SK-N-SH (cell line): ENCODE data around the gene FOXB1. TPM values are rescaled to one million over a fixed set of nuclear protein-coding genes. Genes with fewer than 3 reads are reported as not detected.

Experiments used
- CTCF ChIA-PET: fragments of 300-600, 350-600 bp; formaldehyde crosslinking; extraction: SDS; loops from one replicate; lab custom pipeline; 2021; lab: Yijun Ruan, JAX
- POLR2A ChIA-PET: fragments of 350-600 bp; sonication (Branson Sonifier 250); formaldehyde crosslinking; extraction: SDS; loops from one replicate; lab custom pipeline; 2020; ENCODE audit warnings: antibody characterized with exemption, inconsistent platforms; lab: Yijun Ruan, JAX
- DNase-seq: peaks from one replicate; pipeline ENCODE4 v3.0.0; 2012
- H2AFZ ChIP-seq: fragments of 200-600 bp; sonication (generic); 2 replicates; pipeline ENCODE4 v1.8.1; 2016; ENCODE audit warnings: antibody characterized with exemption, mild to moderate bottlenecking, low read depth
- H3F3A ChIP-seq: fragments of 200-600 bp; sonication (generic); replicated peaks from 2 replicates; pipeline ENCODE3; 2016; ENCODE audit warnings: antibody characterized with exemption, mild to moderate bottlenecking; ENCODE audit not compliant: insufficient read depth
- H3K27ac ChIP-seq, 2 experiments: fragments of 200-500 bp in 1 of 2; fragments of 200-600 bp in 1 of 2; sonication (Bioruptor generic) in 1 of 2; sonication (generic), shearing (Covaris generic) in 1 of 2; 2 replicates each; pipeline versions ENCODE4 v1.5.1 to v1.6.1; 2014 to 2016; ENCODE audit warnings: low read depth in 2 of 2, inconsistent platforms in 1 of 2, low read length in 1 of 2, mild to moderate bottlenecking in 1 of 2, mixed read lengths in 1 of 2
- H3K27me3 ChIP-seq: fragments of 200-600 bp; sonication (generic), shearing (Covaris generic); 2 replicates; pipeline ENCODE4 v1.6.1; 2016; ENCODE audit warnings: mixed run types; ENCODE audit not compliant: insufficient read depth
- H3K36me3 ChIP-seq, 2 experiments: fragments of 200-500 bp in 1 of 2; fragments of 200-600 bp in 1 of 2; sonication (Bioruptor generic) in 1 of 2; sonication (generic) in 1 of 2; replicated peaks in 1 of 2; 2 replicates each; pipeline versions ENCODE3 to v1.5.1; 2014 to 2016; ENCODE audit warnings: low read length in 1 of 2, mild to moderate bottlenecking in 1 of 2; ENCODE audit not compliant: insufficient read depth in 2 of 2, control insufficient read depth in 1 of 2
- H3K4me1 ChIP-seq, 2 experiments: fragments of 200-500 bp in 1 of 2; fragments of 200-600 bp in 1 of 2; sonication (Bioruptor generic) in 1 of 2; sonication (generic), shearing (Covaris generic) in 1 of 2; 2 replicates each; pipeline versions ENCODE4 v1.5.1 to v1.6.1; 2014 to 2016; ENCODE audit warnings: low read depth in 1 of 2, low read length in 1 of 2, mixed run types in 1 of 2; ENCODE audit not compliant: insufficient read depth in 2 of 2, control insufficient read depth in 1 of 2
- H3K4me2 ChIP-seq: fragments of 200-600 bp; sonication (generic), shearing (Covaris generic); 2 replicates; pipeline ENCODE4 v1.6.1; 2017; ENCODE audit warnings: mixed run types
- H3K4me3 ChIP-seq, 2 experiments: fragments of 200-500 bp in 1 of 2; fragments of 200-600 bp in 1 of 2; sonication (Bioruptor generic) in 1 of 2; sonication (generic), shearing (Covaris generic) in 1 of 2; 2 replicates each; pipeline versions ENCODE4 v1.5.1 to v1.8.1; 2014 to 2016; ENCODE audit warnings: low read depth in 2 of 2, inconsistent platforms in 1 of 2, low read length in 1 of 2, mild to moderate bottlenecking in 1 of 2, mixed read lengths in 1 of 2, moderate library complexity in 1 of 2
- H3K79me2 ChIP-seq: fragments of 200-600 bp; sonication (generic); 2 replicates; pipeline ENCODE4 v1.8.1; 2017; ENCODE audit warnings: mild to moderate bottlenecking; ENCODE audit not compliant: insufficient read depth
- H3K9ac ChIP-seq: fragments of 200-600 bp; sonication (generic); 2 replicates; pipeline ENCODE4 v1.6.1; 2017; ENCODE audit warnings: mixed run types
- H3K9me2 ChIP-seq: fragments of 200-600 bp; sonication (generic); 2 replicates; pipeline ENCODE4 v1.6.1; 2017; ENCODE audit warnings: mixed run types
- H3K9me3 ChIP-seq: fragments of 200-600 bp; sonication (generic); 2 replicates; pipeline ENCODE4 v1.6.1; 2017; ENCODE audit warnings: mixed run types, mild to moderate bottlenecking, moderate library complexity
- H4K20me1 ChIP-seq: fragments of 200-600 bp; sonication (generic); 2 replicates; pipeline ENCODE4 v1.6.1; 2017; ENCODE audit warnings: mild to moderate bottlenecking, mixed run types; ENCODE audit not compliant: insufficient read depth
- CHD2 ChIP-seq: fragments of 150-350 bp; IDR thresholded peaks from 2 replicates; pipeline ENCODE4 v1.6.1; 2018; ENCODE audit warnings: low read length; ENCODE audit not compliant: partially characterized antibody
- FOSL2 ChIP-seq: IDR thresholded peaks from 2 replicates; pipeline ENCODE4 v1.4.0; 2012; ENCODE audit warnings: low read depth, mild to moderate bottlenecking, moderate library complexity, borderline replicate concordance
- FOXJ3 ChIP-seq: sonication (generic); formaldehyde crosslinking; IDR thresholded peaks from 2 replicates; pipeline ENCODE4 v1.5.1; 2020; ENCODE audit warnings: mild to moderate bottlenecking, missing genetic modification reagents
- FOXM1 ChIP-seq: IDR thresholded peaks from 2 replicates; pipeline ENCODE4 v1.4.0; 2012; ENCODE audit warnings: low read depth, mild to moderate bottlenecking
- GABPA ChIP-seq: IDR thresholded peaks from 2 replicates; pipeline ENCODE4 v1.4.0; 2012; ENCODE audit warnings: low read depth, mild to moderate bottlenecking
- NFIC ChIP-seq: IDR thresholded peaks from 2 replicates; pipeline ENCODE4 v1.4.0; 2012; ENCODE audit warnings: borderline replicate concordance
- NRF1 ChIP-seq: IDR thresholded peaks from 2 replicates; pipeline ENCODE4 v1.6.1; 2012; ENCODE audit warnings: low read depth, mild to moderate bottlenecking, low read length
- POLR2AphosphoS5 ChIP-seq: IDR thresholded peaks from 2 replicates; pipeline ENCODE4 v1.6.1; 2012; ENCODE audit warnings: low read depth, low read length
- RFX5 ChIP-seq: IDR thresholded peaks from 2 replicates; pipeline ENCODE4 v1.6.1; 2012; ENCODE audit warnings: mild to moderate bottlenecking, improper control_type of control experiment, low read length
- RXRA ChIP-seq: IDR thresholded peaks from 2 replicates; pipeline ENCODE4 v1.4.0; 2012; ENCODE audit warnings: low read depth, mild to moderate bottlenecking, borderline replicate concordance
- TCF12 ChIP-seq: IDR thresholded peaks from 2 replicates; pipeline ENCODE4 v1.4.0; 2012
- polyA plus RNA-seq, 3 experiments: library from polyadenylated mRNA; depleted of rRNA; stranded (reverse); fragments of >200 nt; gene quantifications; 2 replicates each; pipeline ENCODE4 v1.2.3, GENCODE V29; 2012
- TF ChIP-seq, protein P1 (sequence below): fragments of 200-600 bp; sonication (generic); IDR thresholded peaks from 2 replicates; pipeline ENCODE4 v1.6.1; 2017; ENCODE audit warnings: antibody characterized with exemption, mild to moderate bottlenecking, moderate library complexity
- TF ChIP-seq, protein P2 (sequence below): IDR thresholded peaks from 2 replicates; pipeline ENCODE4; 2012
- TF ChIP-seq, protein P3 (sequence below): IDR thresholded peaks from 2 replicates; pipeline ENCODE4 v1.4.0; 2012; ENCODE audit warnings: low read depth, borderline replicate concordance
- TF ChIP-seq, protein P4 (sequence below): IDR thresholded peaks from 2 replicates; pipeline ENCODE4 v1.6.1; 2012; ENCODE audit warnings: mild to moderate bottlenecking, low read depth, low read length, moderate library complexity
- TF ChIP-seq, protein P5 (sequence below): fragments of 150-350 bp; IDR thresholded peaks from 2 replicates; pipeline ENCODE4 v1.6.1; 2017; ENCODE audit warnings: antibody characterized with exemption, low read length, low read depth, borderline replicate concordance

Gene FOXB1
- polyA plus RNA-seq, 1 of the 3 experiments (the other 2 are of a cell fraction), result not detected

DNA sequence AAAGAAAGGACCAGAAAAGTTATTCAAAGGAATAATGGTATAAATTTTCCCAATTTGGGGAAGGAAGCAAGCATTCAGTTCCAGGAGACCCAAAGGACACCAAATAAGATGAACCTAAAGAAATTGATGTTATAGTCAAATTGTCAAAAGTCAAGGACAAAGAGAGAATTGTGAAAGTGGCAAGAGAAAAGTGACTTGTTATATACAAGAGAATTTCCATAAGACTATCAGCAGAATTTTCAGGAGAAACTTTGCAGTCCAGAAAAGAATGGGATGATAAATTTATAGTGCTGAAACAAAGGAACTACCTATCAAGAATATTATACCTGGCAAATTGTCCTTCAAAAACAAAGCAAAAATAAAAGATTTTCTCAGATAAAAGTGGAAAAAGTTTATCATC, 43.8 kb upstream of the FOXB1 start:
- no peak for DNase-seq
- Histone ChIP-seq H3K9ac (no peak overlapping the region), H3K27me3 (no peaks in the 10 kb centered on the region), H3K4me1 (no peaks in the 10 kb centered on the region), H3K79me2 (no peaks in the 10 kb centered on the region), H3K9me2 (no peaks in the 10 kb centered on the region), H3K4me3 (no peak overlapping the region), H3F3A (no peaks in the 10 kb centered on the region), H2AFZ (no peak overlapping the region), H3K27ac (no peak overlapping the region), H3K9me3 (0 out of 2 replicates have a peak, but pooled peaks cover 4% of the 10 kb centered on the region), H3K4me2 (no peak overlapping the region), H3K36me3 (no peaks in the 10 kb centered on the region)
- CTCF ChIA-PET, result no interaction called here
- TF ChIP-seq, protein P1, sequence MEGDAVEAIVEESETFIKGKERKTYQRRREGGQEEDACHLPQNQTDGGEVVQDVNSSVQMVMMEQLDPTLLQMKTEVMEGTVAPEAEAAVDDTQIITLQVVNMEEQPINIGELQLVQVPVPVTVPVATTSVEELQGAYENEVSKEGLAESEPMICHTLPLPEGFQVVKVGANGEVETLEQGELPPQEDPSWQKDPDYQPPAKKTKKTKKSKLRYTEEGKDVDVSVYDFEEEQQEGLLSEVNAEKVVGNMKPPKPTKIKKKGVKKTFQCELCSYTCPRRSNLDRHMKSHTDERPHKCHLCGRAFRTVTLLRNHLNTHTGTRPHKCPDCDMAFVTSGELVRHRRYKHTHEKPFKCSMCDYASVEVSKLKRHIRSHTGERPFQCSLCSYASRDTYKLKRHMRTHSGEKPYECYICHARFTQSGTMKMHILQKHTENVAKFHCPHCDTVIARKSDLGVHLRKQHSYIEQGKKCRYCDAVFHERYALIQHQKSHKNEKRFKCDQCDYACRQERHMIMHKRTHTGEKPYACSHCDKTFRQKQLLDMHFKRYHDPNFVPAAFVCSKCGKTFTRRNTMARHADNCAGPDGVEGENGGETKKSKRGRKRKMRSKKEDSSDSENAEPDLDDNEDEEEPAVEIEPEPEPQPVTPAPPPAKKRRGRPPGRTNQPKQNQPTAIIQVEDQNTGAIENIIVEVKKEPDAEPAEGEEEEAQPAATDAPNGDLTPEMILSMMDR, result no peak
- TF ChIP-seq CHD2 (no peak), GABPA (no peak), FOXM1 (no peak), FOXJ3 (CRISPR knock-in tag) (no peak), RFX5 (no peak), RXRA (no peak), TCF12 (no peak), POLR2AphosphoS5 (no peak), NFIC (no peak), NRF1 (no peak), FOSL2 (no peak)
- TF ChIP-seq, protein P2, sequence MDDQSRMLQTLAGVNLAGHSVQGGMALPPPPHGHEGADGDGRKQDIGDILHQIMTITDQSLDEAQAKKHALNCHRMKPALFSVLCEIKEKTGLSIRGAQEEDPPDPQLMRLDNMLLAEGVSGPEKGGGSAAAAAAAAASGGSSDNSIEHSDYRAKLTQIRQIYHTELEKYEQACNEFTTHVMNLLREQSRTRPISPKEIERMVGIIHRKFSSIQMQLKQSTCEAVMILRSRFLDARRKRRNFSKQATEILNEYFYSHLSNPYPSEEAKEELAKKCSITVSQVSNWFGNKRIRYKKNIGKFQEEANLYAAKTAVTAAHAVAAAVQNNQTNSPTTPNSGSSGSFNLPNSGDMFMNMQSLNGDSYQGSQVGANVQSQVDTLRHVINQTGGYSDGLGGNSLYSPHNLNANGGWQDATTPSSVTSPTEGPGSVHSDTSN, result no peak
- TF ChIP-seq, protein P3, sequence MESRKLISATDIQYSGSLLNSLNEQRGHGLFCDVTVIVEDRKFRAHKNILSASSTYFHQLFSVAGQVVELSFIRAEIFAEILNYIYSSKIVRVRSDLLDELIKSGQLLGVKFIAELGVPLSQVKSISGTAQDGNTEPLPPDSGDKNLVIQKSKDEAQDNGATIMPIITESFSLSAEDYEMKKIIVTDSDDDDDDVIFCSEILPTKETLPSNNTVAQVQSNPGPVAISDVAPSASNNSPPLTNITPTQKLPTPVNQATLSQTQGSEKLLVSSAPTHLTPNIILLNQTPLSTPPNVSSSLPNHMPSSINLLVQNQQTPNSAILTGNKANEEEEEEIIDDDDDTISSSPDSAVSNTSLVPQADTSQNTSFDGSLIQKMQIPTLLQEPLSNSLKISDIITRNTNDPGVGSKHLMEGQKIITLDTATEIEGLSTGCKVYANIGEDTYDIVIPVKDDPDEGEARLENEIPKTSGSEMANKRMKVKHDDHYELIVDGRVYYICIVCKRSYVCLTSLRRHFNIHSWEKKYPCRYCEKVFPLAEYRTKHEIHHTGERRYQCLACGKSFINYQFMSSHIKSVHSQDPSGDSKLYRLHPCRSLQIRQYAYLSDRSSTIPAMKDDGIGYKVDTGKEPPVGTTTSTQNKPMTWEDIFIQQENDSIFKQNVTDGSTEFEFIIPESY, result no peak
- TF ChIP-seq, protein P4, sequence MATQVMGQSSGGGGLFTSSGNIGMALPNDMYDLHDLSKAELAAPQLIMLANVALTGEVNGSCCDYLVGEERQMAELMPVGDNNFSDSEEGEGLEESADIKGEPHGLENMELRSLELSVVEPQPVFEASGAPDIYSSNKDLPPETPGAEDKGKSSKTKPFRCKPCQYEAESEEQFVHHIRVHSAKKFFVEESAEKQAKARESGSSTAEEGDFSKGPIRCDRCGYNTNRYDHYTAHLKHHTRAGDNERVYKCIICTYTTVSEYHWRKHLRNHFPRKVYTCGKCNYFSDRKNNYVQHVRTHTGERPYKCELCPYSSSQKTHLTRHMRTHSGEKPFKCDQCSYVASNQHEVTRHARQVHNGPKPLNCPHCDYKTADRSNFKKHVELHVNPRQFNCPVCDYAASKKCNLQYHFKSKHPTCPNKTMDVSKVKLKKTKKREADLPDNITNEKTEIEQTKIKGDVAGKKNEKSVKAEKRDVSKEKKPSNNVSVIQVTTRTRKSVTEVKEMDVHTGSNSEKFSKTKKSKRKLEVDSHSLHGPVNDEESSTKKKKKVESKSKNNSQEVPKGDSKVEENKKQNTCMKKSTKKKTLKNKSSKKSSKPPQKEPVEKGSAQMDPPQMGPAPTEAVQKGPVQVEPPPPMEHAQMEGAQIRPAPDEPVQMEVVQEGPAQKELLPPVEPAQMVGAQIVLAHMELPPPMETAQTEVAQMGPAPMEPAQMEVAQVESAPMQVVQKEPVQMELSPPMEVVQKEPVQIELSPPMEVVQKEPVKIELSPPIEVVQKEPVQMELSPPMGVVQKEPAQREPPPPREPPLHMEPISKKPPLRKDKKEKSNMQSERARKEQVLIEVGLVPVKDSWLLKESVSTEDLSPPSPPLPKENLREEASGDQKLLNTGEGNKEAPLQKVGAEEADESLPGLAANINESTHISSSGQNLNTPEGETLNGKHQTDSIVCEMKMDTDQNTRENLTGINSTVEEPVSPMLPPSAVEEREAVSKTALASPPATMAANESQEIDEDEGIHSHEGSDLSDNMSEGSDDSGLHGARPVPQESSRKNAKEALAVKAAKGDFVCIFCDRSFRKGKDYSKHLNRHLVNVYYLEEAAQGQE, result no peak
- TF ChIP-seq, protein P5, sequence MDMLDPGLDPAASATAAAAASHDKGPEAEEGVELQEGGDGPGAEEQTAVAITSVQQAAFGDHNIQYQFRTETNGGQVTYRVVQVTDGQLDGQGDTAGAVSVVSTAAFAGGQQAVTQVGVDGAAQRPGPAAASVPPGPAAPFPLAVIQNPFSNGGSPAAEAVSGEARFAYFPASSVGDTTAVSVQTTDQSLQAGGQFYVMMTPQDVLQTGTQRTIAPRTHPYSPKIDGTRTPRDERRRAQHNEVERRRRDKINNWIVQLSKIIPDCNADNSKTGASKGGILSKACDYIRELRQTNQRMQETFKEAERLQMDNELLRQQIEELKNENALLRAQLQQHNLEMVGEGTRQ, result no peak
- TF ChIP-seq, all 33 proteins: peak for 0
- POLR2A ChIA-PET, result no interaction called here
- no peaks in the 10 kb centered on the region for H4K20me1 ChIP-seq
